ENCODE data around the gene MCCC1. TPM values are rescaled to one million over a fixed set of nuclear protein-coding genes. Genes with fewer than 3 reads are reported as not detected.
A peak's percentile ranks its signal among the peaks of the same experiment; 100 is the strongest.

The MCCC1 gene
- total RNA-seq, 1 experiment from 2014 or later, result 42.8 TPM

DNA sequence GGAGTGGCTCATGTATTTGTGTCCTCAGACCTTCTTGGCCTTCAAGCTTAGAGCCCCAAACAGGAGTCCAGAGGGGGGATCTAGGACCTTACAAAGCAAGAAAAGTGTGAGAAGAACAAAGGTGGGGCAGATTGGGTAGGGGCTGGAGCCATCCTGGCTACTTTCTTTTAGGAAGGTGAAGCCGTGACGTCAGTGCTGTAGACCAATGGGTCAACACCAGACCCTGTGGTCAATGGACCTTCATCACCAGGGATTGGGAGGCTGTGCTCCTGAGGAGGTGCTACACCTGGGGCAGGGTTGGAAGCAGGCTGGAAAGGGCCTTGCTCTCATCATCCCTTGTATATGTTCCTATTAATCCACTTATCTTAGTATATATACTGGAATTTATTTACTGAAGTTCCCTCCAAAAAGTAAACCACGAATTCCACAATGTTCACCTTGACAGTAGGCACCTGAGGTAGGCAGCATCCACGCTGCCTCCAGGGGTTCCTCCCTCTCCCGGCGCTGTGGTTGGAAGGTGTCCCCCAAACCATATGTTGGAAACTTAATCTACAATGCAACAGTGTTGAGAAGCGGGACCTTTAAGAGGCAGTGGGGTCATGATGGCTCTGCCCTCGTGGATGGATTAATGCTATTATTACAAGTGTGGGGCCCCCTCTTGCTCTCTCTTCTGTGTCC is 21.4 kb upstream of the MCCC1 start:
- no peak overlapping the region for H3K4me3 Mint-ChIP-seq (ENCODE audit: unreplicated experiment)
- peaks cover 5% of the 10 kb centered on the region for H3K36me3 Mint-ChIP-seq (ENCODE audit: insufficient read depth, unreplicated experiment)
- TF ChIP-seq, protein P1, sequence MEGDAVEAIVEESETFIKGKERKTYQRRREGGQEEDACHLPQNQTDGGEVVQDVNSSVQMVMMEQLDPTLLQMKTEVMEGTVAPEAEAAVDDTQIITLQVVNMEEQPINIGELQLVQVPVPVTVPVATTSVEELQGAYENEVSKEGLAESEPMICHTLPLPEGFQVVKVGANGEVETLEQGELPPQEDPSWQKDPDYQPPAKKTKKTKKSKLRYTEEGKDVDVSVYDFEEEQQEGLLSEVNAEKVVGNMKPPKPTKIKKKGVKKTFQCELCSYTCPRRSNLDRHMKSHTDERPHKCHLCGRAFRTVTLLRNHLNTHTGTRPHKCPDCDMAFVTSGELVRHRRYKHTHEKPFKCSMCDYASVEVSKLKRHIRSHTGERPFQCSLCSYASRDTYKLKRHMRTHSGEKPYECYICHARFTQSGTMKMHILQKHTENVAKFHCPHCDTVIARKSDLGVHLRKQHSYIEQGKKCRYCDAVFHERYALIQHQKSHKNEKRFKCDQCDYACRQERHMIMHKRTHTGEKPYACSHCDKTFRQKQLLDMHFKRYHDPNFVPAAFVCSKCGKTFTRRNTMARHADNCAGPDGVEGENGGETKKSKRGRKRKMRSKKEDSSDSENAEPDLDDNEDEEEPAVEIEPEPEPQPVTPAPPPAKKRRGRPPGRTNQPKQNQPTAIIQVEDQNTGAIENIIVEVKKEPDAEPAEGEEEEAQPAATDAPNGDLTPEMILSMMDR (IDR thresholded peaks at IDR 0.05; ENCODE audit: insufficient read depth in 1 of 2, low read depth in 1 of 2, low read length in 1 of 2, severe bottlenecking in 1 of 2, unreplicated experiment in 1 of 2), result no peak
- no peaks in the 10 kb centered on the region for H3K9me3 Mint-ChIP-seq (ENCODE audit: unreplicated experiment)
- H3K4me1 ChIP-seq, result peaks cover 5% of the 10 kb centered on the region; the same call in 1 of the 2 replicates
- no TSS peak for BruUV-seq (replicated peaks)
- ChIA-PET POLR2A (no interaction called here), CTCF (no interaction called here)
- no peaks in the 10 kb centered on the region for H3K9me3 ChIP-seq
- H3K36me3 ChIP-seq (ENCODE audit: control insufficient read depth, insufficient read depth, low read length), result no peaks in the 10 kb centered on the region; the same call in 1 of the 2 replicates
- peaks cover 5% of the 10 kb centered on the region for H3K27me3 Mint-ChIP-seq (ENCODE audit: insufficient read depth, unreplicated experiment)
- H3K27ac Mint-ChIP-seq (ENCODE audit: unreplicated experiment), result no peak overlapping the region
- no peaks in the 10 kb centered on the region for H3K27me3 ChIP-seq (replicated peaks; ENCODE audit: control insufficient read depth, insufficient read depth, low read length)
- no peak for DNase-seq
- no peaks in the 10 kb centered on the region for H3K4me1 Mint-ChIP-seq (ENCODE audit: low read depth, unreplicated experiment)
- intact Hi-C loops (cut with micrococcal nuclease; ENCODE audit: unreplicated experiment), result loop anchor here (5.0 kb wide), 1 partner anchor 42 kb away; the partner anchor contains the start of gene LAMP3
- H3K4me3 ChIP-seq (ENCODE audit: low read depth, low read length), result no peak overlapping the region

- Histone ChIP-seq H3K27me3 (replicated peaks; ENCODE audit: control insufficient read depth, insufficient read depth, low read length) (no peaks in the 10 kb centered on the region), H3K4me3 (ENCODE audit: low read depth, low read length) (no peak overlapping the region), H3K4me1 (no peaks in the 10 kb centered on the region), H3K36me3 (ENCODE audit: control insufficient read depth, insufficient read depth, low read length) (no peaks in the 10 kb centered on the region; the same call in 1 of the 2 replicates), H3K9me3 (no peaks in the 10 kb centered on the region)
- DNase-seq, result no peak
- BruUV-seq (replicated peaks), result no TSS peak
- Mint-ChIP-seq H3K9me3 (ENCODE audit: unreplicated experiment) (no peaks in the 10 kb centered on the region), H3K27me3 (ENCODE audit: insufficient read depth, unreplicated experiment) (peaks cover 5% of the 10 kb centered on the region), H3K27ac (ENCODE audit: unreplicated experiment) (no peak overlapping the region), H3K4me3 (ENCODE audit: unreplicated experiment) (peak overlapping the region; percentile 29), H3K36me3 (ENCODE audit: insufficient read depth, unreplicated experiment) (peaks cover 5% of the 10 kb centered on the region), H3K4me1 (ENCODE audit: low read depth, unreplicated experiment) (peaks cover 6% of the 10 kb centered on the region)
- ChIA-PET POLR2A (interaction anchor here (0.5 to 0.6 kb wide), 2 partner anchors 58 to 199 kb away, joined by 3 read pairs; no protein-coding TSS in a partner anchor), CTCF (no interaction called here)
- TF ChIP-seq, protein P1 (IDR thresholded peaks at IDR 0.05; ENCODE audit: insufficient read depth in 1 of 2, low read depth in 1 of 2, low read length in 1 of 2, severe bottlenecking in 1 of 2, unreplicated experiment in 1 of 2), result no peak
- intact Hi-C loops (cut with micrococcal nuclease; ENCODE audit: unreplicated experiment), result no loop called here
These were observed 17.8 kb upstream of the MCCC1 start for GRCh38 chr3:183117056-183117455.

DNA sequence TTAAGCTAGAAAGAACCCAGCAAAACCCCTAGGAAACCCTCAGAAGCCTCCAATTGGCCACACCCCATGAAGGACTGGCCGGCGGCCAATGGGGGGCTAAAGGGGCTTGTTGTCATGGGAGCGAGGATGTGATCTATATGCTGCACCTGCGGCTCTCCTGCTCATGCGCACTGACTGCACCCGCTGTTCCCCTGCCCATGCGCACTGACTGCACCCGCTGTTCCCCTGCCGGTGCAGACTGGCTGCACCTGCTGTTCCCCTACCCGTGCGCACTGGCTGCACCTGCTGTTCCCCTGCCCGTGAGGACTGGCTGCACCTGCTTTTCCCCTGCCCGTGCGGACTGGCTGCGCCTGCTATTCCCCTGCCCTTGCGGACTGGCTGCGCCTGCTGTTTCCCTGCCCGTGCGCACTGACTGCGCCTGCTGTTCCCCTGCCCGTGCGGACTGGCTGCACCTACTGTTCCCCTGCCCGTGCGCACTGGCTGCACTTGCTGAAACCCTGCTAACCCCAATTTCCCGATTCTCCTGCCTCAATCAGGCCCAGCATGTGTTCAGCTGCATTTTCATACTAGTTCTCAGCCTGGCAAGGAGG is 16.8 kb upstream of the MCCC1 start:
- Histone ChIP-seq H3K27me3 (replicated peaks; ENCODE audit: control insufficient read depth, insufficient read depth, low read length) (no peaks in the 10 kb centered on the region), H3K36me3 (ENCODE audit: control insufficient read depth, insufficient read depth, low read length) (no peaks in the 10 kb centered on the region; the same call in 1 of the 2 replicates), H3K4me3 (ENCODE audit: low read depth, low read length) (peak overlapping the region; percentile 41), H3K4me1 (no peaks in the 10 kb centered on the region), H3K9me3 (no peaks in the 10 kb centered on the region)
- intact Hi-C loops (cut with micrococcal nuclease; ENCODE audit: unreplicated experiment), result loop anchor here (1.0 kb wide), 1 partner anchor 17 kb away; the partner anchor contains the start of gene MCCC1
- H3K4me3 Mint-ChIP-seq (ENCODE audit: unreplicated experiment), result peak overlapping the region; percentile 79
- TF ChIP-seq, protein P1 (IDR thresholded peaks at IDR 0.05; ENCODE audit: insufficient read depth in 1 of 2, low read depth in 1 of 2, low read length in 1 of 2, severe bottlenecking in 1 of 2, unreplicated experiment in 1 of 2), result no peak
- peak; percentile 77 to 79 for DNase-seq
- ChIA-PET POLR2A (no interaction called here), CTCF (no interaction called here)
- H3K4me1 Mint-ChIP-seq (ENCODE audit: low read depth, unreplicated experiment), result peaks cover 6% of the 10 kb centered on the region
- H3K27ac Mint-ChIP-seq (ENCODE audit: unreplicated experiment), result no peak overlapping the region
- no peaks in the 10 kb centered on the region for H3K9me3 Mint-ChIP-seq (ENCODE audit: unreplicated experiment)
- peaks cover 5% of the 10 kb centered on the region for H3K27me3 Mint-ChIP-seq (ENCODE audit: insufficient read depth, unreplicated experiment)
- no TSS peak for BruUV-seq (replicated peaks)
- H3K36me3 Mint-ChIP-seq (ENCODE audit: insufficient read depth, unreplicated experiment), result peaks cover 5% of the 10 kb centered on the region

All from Caco-2 (cell line).